CD14-positive monocyte (primary cell): ENCODE results near the gene TAF12. TPM values are rescaled to one million over a fixed set of nuclear protein-coding genes. Genes with fewer than 3 reads are reported as not detected.
"Not testable (repeated sequence)": the region's sequence is repeated elsewhere in the genome, so short reads cannot be mapped to it uniquely, and the experiment has no call there.

Experiments
- DNase-seq, 3 donors: peaks; one replicate each; pipeline ENCODE4 v3.0.0-alpha.2; 2011 to 2022
- H2AFZ ChIP-seq: 2 replicates; pipeline ENCODE4 v1.6.0; 2012; ENCODE audit warnings: mild to moderate bottlenecking, low read depth, low read length, inconsistent platforms; ENCODE audit not compliant: insufficient read depth, poor library complexity, severe bottlenecking
- H3K27ac ChIP-seq, 2 donors: 1 replicate in 1 of 2; 2 replicates in 1 of 2; pipeline ENCODE4 v1.5.1; 2012 to 2013; ENCODE audit warnings: low read length in 2 of 2, control low read depth in 1 of 2, inconsistent platforms in 1 of 2, low read depth in 1 of 2, mild to moderate bottlenecking in 1 of 2
- H3K27me3 ChIP-seq, 2 donors: one replicate each; pipeline versions ENCODE4 v1.6.0 to v1.6.1; 2011 to 2013; ENCODE audit warnings: low read length in 2 of 2; ENCODE audit not compliant: control insufficient read depth in 2 of 2, insufficient read depth in 2 of 2
- H3K36me3 ChIP-seq, 2 donors: replicated peaks in 1 of 2; 1 replicate in 1 of 2; 2 replicates in 1 of 2; pipeline versions ENCODE4 v1.5.1 to v1.6.1; 2012 to 2013; ENCODE audit warnings: low read length in 2 of 2, control low read depth in 1 of 2, inconsistent platforms in 1 of 2, mild to moderate bottlenecking in 1 of 2; ENCODE audit not compliant: insufficient read depth in 2 of 2, control insufficient read depth in 1 of 2
- H3K4me1 ChIP-seq, 2 donors: 1 replicate in 1 of 2; 2 replicates in 1 of 2; pipeline versions ENCODE4 v1.5.1 to v1.6.1; 2012 to 2013; ENCODE audit warnings: low read length in 2 of 2, control low read depth in 1 of 2, inconsistent platforms in 1 of 2, mild to moderate bottlenecking in 1 of 2, moderate library complexity in 1 of 2; ENCODE audit not compliant: insufficient read depth in 2 of 2, control insufficient read depth in 1 of 2
- H3K4me2 ChIP-seq: replicated peaks from 2 replicates; pipeline ENCODE3; 2012; ENCODE audit warnings: low read length, moderate library complexity, mild to moderate bottlenecking; ENCODE audit not compliant: poor library complexity, severe bottlenecking; ENCODE audit errors: extremely low read depth
- H3K4me3 ChIP-seq, 3 experiments: fragments of 200-600 bp in 1 of 3; sonication (generic) in 1 of 3; replicated peaks in 1 of 3; 1 replicate in 2 of 3; 2 replicates in 1 of 3; pipeline ENCODE4 v1.5.1; 2011 to 2013; ENCODE audit warnings: low read length in 3 of 3, mild to moderate bottlenecking in 3 of 3, control low read depth in 2 of 3, low read depth in 2 of 3, inconsistent platforms in 1 of 3, moderate library complexity in 1 of 3
- H3K79me2 ChIP-seq: 2 replicates; pipeline ENCODE4 v1.6.0; 2012; ENCODE audit warnings: mild to moderate bottlenecking, control low read depth, inconsistent platforms, low read length, moderate library complexity; ENCODE audit not compliant: insufficient read depth
- H3K9ac ChIP-seq: 2 replicates; pipeline ENCODE4 v1.6.0; 2017; ENCODE audit warnings: low read length, mild to moderate bottlenecking; ENCODE audit not compliant: insufficient read depth, poor library complexity, severe bottlenecking
- H3K9me3 ChIP-seq, 2 donors: replicated peaks in 1 of 2; 1 replicate in 1 of 2; 2 replicates in 1 of 2; pipeline versions ENCODE4 v1.5.1 to v1.6.1; 2012 to 2013; ENCODE audit warnings: low read length in 2 of 2, control low read depth in 1 of 2; ENCODE audit not compliant: control insufficient read depth in 1 of 2, insufficient read depth in 1 of 2
- H4K20me1 ChIP-seq: 2 replicates; pipeline ENCODE4 v1.6.0; 2012; ENCODE audit warnings: mild to moderate bottlenecking, low read length, control low read depth, moderate library complexity; ENCODE audit not compliant: insufficient read depth
- H3K27ac Mint-ChIP-seq, 7 donors: one replicate each; pipeline ENCODE4 v1.8.0; 2020; ENCODE audit warnings: mild to moderate bottlenecking in 7 of 7, mixed read lengths in 7 of 7, moderate library complexity in 6 of 7, inconsistent platforms in 2 of 7
- H3K27me3 Mint-ChIP-seq, 3 donors: one replicate each; pipeline ENCODE4 v1.8.0; 2021 to 2022; ENCODE audit warnings: low read depth in 3 of 3, mild to moderate bottlenecking in 3 of 3, mixed read lengths in 3 of 3, moderate library complexity in 3 of 3, inconsistent platforms in 1 of 3
- H3K36me3 Mint-ChIP-seq, 2 donors: one replicate each; pipeline ENCODE4 v1.8.0; 2020; ENCODE audit warnings: mixed read lengths in 2 of 2, inconsistent platforms in 1 of 2, mild to moderate bottlenecking in 1 of 2
- H3K4me1 Mint-ChIP-seq: one replicate; pipeline ENCODE4 v1.8.0; 2020; ENCODE audit warnings: mild to moderate bottlenecking, mixed read lengths
- H3K4me3 Mint-ChIP-seq, 2 donors: one replicate each; pipeline ENCODE4 v1.8.0; 2020; ENCODE audit warnings: mild to moderate bottlenecking in 2 of 2, mixed read lengths in 2 of 2, moderate library complexity in 1 of 2
- H3K9me3 Mint-ChIP-seq, 7 donors: one replicate each; pipeline ENCODE4 v1.8.0; 2020 to 2022; ENCODE audit warnings: mixed read lengths in 7 of 7, mild to moderate bottlenecking in 6 of 7, moderate library complexity in 6 of 7, inconsistent platforms in 2 of 7
- WGBS: methylation state at CpG from one replicate; pipeline ENCODE4 v1.1.5; 2013; ENCODE audit warnings: missing lambda C conversion rate; ENCODE audit not compliant: insufficient coverage; 5-methylcytosine and 5-hydroxymethylcytosine counted together
- intact Hi-C, 2 donors: fragments of 100-400 bp; cut with micrococcal nuclease; formaldehyde crosslinking; loops; one replicate each; pipeline versions ENCODE4 v1.15.0 to v1.15.1; 2023
- polyA plus RNA-seq, 3 donors: library from polyadenylated mRNA; depleted of rRNA in 1 of 3; unstranded in 2 of 3; stranded (reverse) in 1 of 3; fragments of 300-500 nt in 2 of 3; fragments of >200 nt in 1 of 3; fragmentation: Illumina TruSeq in 2 of 3; gene quantifications; 1 replicate in 2 of 3; 2 replicates in 1 of 3; pipeline ENCODE4 v1.2.3, GENCODE V29; 2012 to 2021
- TF ChIP-seq, protein P1 (sequence below): fragments of 200-600 bp; IDR thresholded peaks from one replicate; pipeline ENCODE4 v1.8.0; 2022; ENCODE audit warnings: antibody characterized with exemption, mild to moderate bottlenecking

TAF12 gene
- polyA plus RNA-seq, 3 donors: 36.7 to 53.7 (median 53.7) TPM

DNA sequence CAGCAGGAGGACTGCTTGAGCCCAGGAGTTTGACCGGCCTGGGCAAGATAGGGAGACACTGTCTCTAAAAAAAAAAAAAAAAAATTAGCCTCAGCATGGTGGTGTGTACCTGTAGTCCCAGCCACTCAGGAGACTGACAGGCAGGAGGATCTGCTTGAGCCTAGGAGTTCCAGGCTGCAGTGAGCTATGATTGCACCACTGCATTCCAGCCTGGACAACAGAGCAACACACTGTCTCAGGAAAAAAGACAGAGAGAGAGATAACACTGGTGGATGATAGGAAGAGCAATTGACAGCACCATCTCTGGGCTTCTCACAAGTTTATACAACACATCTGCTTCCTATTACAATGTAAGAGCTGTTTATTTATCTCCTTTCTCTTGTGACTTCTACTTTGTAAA lies 3.2 kb upstream of the TAF12 start:
- peaks cover 0 to 2% (median 0%) of the 10 kb centered on the region in 7 donors for H3K9me3 Mint-ChIP-seq
- WGBS: 100% methylated on average over 1 of the region's 1 CpG
- Histone ChIP-seq H3K4me3 (no peak overlapping the region), H3K4me1 (peaks cover 43 to 58% of the 10 kb centered on the region in 2 donors), H4K20me1 (no peaks in the 10 kb centered on the region), H3K27ac (no peak overlapping the region), H3K36me3 (no peaks in the 10 kb centered on the region), H3K27me3 (no peaks in the 10 kb centered on the region), H3K9me3 (no peaks in the 10 kb centered on the region), H3K79me2 (peaks cover 21% of the 10 kb centered on the region), H2AFZ (no peak overlapping the region), H3K4me2 (no peak overlapping the region), H3K9ac (no peak overlapping the region)
- no peak for DNase-seq
- peaks cover 45% of the 10 kb centered on the region for H3K4me1 Mint-ChIP-seq
- H3K27me3 Mint-ChIP-seq: peaks cover 0 to 4% (median 0%) of the 10 kb centered on the region in 3 donors
- no peak overlapping the region for H3K4me3 Mint-ChIP-seq
- intact Hi-C loops: loop anchor here (5.0 to 10.0 kb wide), 4 partner anchors 139 to 539 kb away; partner anchors contain the start of genes RCC1 (in 1 of the 2) and SRSF4 (in 1 of the 2)
- TF ChIP-seq, protein P1, sequence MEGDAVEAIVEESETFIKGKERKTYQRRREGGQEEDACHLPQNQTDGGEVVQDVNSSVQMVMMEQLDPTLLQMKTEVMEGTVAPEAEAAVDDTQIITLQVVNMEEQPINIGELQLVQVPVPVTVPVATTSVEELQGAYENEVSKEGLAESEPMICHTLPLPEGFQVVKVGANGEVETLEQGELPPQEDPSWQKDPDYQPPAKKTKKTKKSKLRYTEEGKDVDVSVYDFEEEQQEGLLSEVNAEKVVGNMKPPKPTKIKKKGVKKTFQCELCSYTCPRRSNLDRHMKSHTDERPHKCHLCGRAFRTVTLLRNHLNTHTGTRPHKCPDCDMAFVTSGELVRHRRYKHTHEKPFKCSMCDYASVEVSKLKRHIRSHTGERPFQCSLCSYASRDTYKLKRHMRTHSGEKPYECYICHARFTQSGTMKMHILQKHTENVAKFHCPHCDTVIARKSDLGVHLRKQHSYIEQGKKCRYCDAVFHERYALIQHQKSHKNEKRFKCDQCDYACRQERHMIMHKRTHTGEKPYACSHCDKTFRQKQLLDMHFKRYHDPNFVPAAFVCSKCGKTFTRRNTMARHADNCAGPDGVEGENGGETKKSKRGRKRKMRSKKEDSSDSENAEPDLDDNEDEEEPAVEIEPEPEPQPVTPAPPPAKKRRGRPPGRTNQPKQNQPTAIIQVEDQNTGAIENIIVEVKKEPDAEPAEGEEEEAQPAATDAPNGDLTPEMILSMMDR: no peak
- peaks cover 0 to 4% of the 10 kb centered on the region in 2 donors for H3K36me3 Mint-ChIP-seq
- peak overlapping the region in 1 of 7 donors; percentile 67 for H3K27ac Mint-ChIP-seq

DNA sequence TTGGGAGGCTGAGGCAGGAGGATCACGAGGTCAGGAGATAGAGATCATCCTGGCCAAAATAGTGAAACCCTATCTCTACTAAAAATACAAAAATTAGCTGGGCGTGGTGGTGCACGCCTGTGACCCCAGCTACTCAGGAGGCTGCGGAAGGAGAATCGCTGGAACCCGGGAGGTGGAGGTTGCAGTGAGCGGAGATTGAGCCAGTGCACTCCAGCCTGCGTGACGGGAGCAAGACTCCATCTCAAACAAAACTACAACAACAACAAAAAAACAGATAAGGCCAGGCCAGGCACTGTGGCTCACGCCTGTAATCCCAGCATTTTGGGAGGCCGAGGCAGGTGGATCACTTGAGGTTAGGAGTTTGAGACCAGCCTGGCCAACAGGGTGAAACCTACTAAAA lies 2.5 kb upstream of the TAF12 start:
- H3K27me3 Mint-ChIP-seq, H3K27ac ChIP-seq, DNase-seq, H3K27me3 ChIP-seq, H3K9me3 ChIP-seq, H3K27ac Mint-ChIP-seq, H3K9me3 Mint-ChIP-seq, H3K4me2 ChIP-seq, H3K36me3 ChIP-seq, H3K4me3 Mint-ChIP-seq, H3K4me3 ChIP-seq, H3K9ac ChIP-seq, H3K36me3 Mint-ChIP-seq, H4K20me1 ChIP-seq, H2AFZ ChIP-seq: not testable (repeated sequence)
- H3K79me2 ChIP-seq: peaks cover 27% of the 10 kb centered on the region
- peaks cover 47 to 59% of the 10 kb centered on the region in 2 donors for H3K4me1 ChIP-seq
- intact Hi-C loops: loop anchor here (5.0 to 10.0 kb wide), 4 partner anchors 138 to 539 kb away; partner anchors contain the start of genes RCC1 (in 1 of the 2) and SRSF4 (in 1 of the 2)
- WGBS: 100% methylated on average over 6 of the region's 11 CpGs
- peaks cover 46% of the 10 kb centered on the region for H3K4me1 Mint-ChIP-seq
